HepG2 (cell line): ENCODE results near the gene CCDC183. TPM values are rescaled to one million over a fixed set of nuclear protein-coding genes. Genes with fewer than 3 reads are reported as not detected.
A peak's percentile ranks its signal among the peaks of the same experiment; 100 is the strongest.

Source experiments
- ATAC-seq: fragments of 200-7000 bp; cut with Tn5 transposase; 3 replicates; pipeline ENCODE4 v1.9.1; 2020; ENCODE audit warnings: mild to moderate bottlenecking, moderate library complexity
- BruUV-seq: library from RNA; stranded (reverse); fragments of 400-500 nt; replicated peaks from 2 replicates; lab custom pipeline; 2021; lab: Mats Ljungman, UMichigan
- CTCF ChIA-PET: fragments of 300-600 bp; formaldehyde crosslinking; extraction: SDS; loops from one replicate; lab custom pipeline; 2021; ENCODE audit warnings: low total read pairs, inconsistent platforms, low intra/inter-chr PET ratio; lab: Yijun Ruan, JAX
- POLR2A ChIA-PET: fragments of 350-600 bp; sonication (Branson Sonifier 250); formaldehyde crosslinking; loops from one replicate; lab custom pipeline; 2020; ENCODE audit warnings: antibody characterized with exemption, inconsistent platforms; lab: Yijun Ruan, JAX
- DNase-seq: peaks from one replicate; pipeline ENCODE4 v3.0.0-alpha.2; 2015; ENCODE audit warnings: low spot score
- FAIRE-seq: peaks from 3 replicates; lab custom pipeline; 2011; peaks lifted over from hg19 to GRCh38; lab: Jason Lieb, UNC
- H2AFZ ChIP-seq: one replicate; pipeline ENCODE4 v1.6.1; 2011; ENCODE audit warnings: low read length, inconsistent platforms
- H3K27ac ChIP-seq: fragments of 300-600 bp; 3 replicates; pipeline ENCODE4 v1.8.0; 2011; ENCODE audit warnings: mixed run types, mild to moderate bottlenecking, mixed read lengths, low read length, inconsistent platforms; ENCODE audit not compliant: insufficient read depth; ENCODE audit errors: extremely low read length
- H3K27me3 ChIP-seq, 2 experiments: fragments of 200-600 bp in 1 of 2; 2 replicates in 1 of 2; 3 replicates in 1 of 2; pipeline versions ENCODE4 v1.6.0 to v1.8.0; 2011; ENCODE audit warnings: low read length in 2 of 2, mild to moderate bottlenecking in 2 of 2, moderate library complexity in 2 of 2, inconsistent platforms in 1 of 2; ENCODE audit not compliant: insufficient read depth in 2 of 2, control insufficient read depth in 1 of 2
- H3K36me3 ChIP-seq, 2 experiments: fragments of 200-600 bp in 1 of 2; replicated peaks in 1 of 2; 2 replicates in 1 of 2; 3 replicates in 1 of 2; pipeline versions ENCODE4 v1.5.1 to v1.8.0; 2011; ENCODE audit warnings: low read length in 2 of 2, inconsistent platforms in 1 of 2; ENCODE audit not compliant: insufficient read depth in 2 of 2, control insufficient read depth in 1 of 2
- H3K4me1 ChIP-seq: 2 replicates; pipeline ENCODE4 v1.5.1; 2012; ENCODE audit warnings: low read length, inconsistent platforms; ENCODE audit not compliant: insufficient read depth
- H3K4me2 ChIP-seq: 2 replicates; pipeline ENCODE4 v1.6.0; 2011; ENCODE audit warnings: low read depth, low read length, inconsistent platforms
- H3K4me3 ChIP-seq, 3 experiments: fragments of 200-600 bp in 1 of 3; sonication (generic), shearing (Covaris generic) in 1 of 3; replicated peaks in 1 of 3; 2 replicates each; pipeline ENCODE4 v1.5.1; 2011 to 2016; ENCODE audit warnings: low read length in 3 of 3, inconsistent platforms in 2 of 3, low read depth in 2 of 3, mild to moderate bottlenecking in 2 of 3, control low read depth in 1 of 3, mixed read lengths in 1 of 3; ENCODE audit not compliant: insufficient read depth in 1 of 3
- H3K79me2 ChIP-seq: one replicate; pipeline ENCODE4 v1.6.1; 2011; ENCODE audit warnings: low read length, inconsistent platforms; ENCODE audit not compliant: insufficient read depth
- H3K9ac ChIP-seq: 2 replicates; pipeline ENCODE4 v1.6.0; 2011; ENCODE audit warnings: mild to moderate bottlenecking, low read depth, low read length, inconsistent platforms; ENCODE audit not compliant: insufficient read depth
- H3K9me3 ChIP-seq: 2 replicates; pipeline ENCODE4 v1.5.1; 2012; ENCODE audit warnings: mild to moderate bottlenecking, low read length
- H4K20me1 ChIP-seq: 2 replicates; pipeline ENCODE4 v1.6.0; 2011; ENCODE audit warnings: inconsistent platforms, mild to moderate bottlenecking, low read length, moderate library complexity; ENCODE audit not compliant: insufficient read depth
- AGO2 ChIP-seq: fragments of 200-400 bp; formaldehyde crosslinking; optimal IDR thresholded peaks from 2 replicates; pipeline ENCODE3; 2017; ENCODE audit warnings: mild to moderate bottlenecking, low read depth, low read length, moderate library complexity
- DDIT3 ChIP-seq: sonication (generic); formaldehyde crosslinking; IDR thresholded peaks from 2 replicates; pipeline ENCODE4 v1.4.0; 2020; ENCODE audit warnings: mild to moderate bottlenecking, missing genetic modification reagents
- GATAD1 ChIP-seq: IDR thresholded peaks from 2 replicates; pipeline ENCODE4 v1.6.1; 2016; ENCODE audit warnings: missing genetic modification reagents, missing compliant biosample characterization
- HIC2 ChIP-seq: sonication (generic); formaldehyde crosslinking; IDR thresholded peaks from 2 replicates; pipeline ENCODE4 v1.9.0; 2022; ENCODE audit warnings: low read depth, missing genetic modification reagents
- KAT2B ChIP-seq: fragments of 150-350 bp; IDR thresholded peaks from 2 replicates; pipeline ENCODE4 v1.6.1; 2014; ENCODE audit warnings: low read depth, low read length, borderline replicate concordance
- PRPF4 ChIP-seq: fragments of 200-400 bp; formaldehyde crosslinking; IDR thresholded peaks from 2 replicates; pipeline ENCODE4 v1.6.1; 2016; ENCODE audit warnings: low read length, low read depth; ENCODE audit not compliant: poor library complexity, severe bottlenecking
- RBM22 ChIP-seq: fragments of 200-400 bp; formaldehyde crosslinking; optimal IDR thresholded peaks from 2 replicates; pipeline ENCODE3; 2017; ENCODE audit warnings: mild to moderate bottlenecking, low read length, moderate library complexity
- ZBTB20 ChIP-seq: sonication (generic); formaldehyde crosslinking; IDR thresholded peaks from 2 replicates; pipeline ENCODE4 v1.8.1; 2023; ENCODE audit warnings: missing genetic modification reagents, low read depth, mild to moderate bottlenecking, borderline replicate concordance
- ZC3H13 ChIP-seq: sonication (generic); formaldehyde crosslinking; IDR thresholded peaks from 2 replicates; pipeline ENCODE4 v1.8.1; 2023; ENCODE audit warnings: mild to moderate bottlenecking, missing genetic modification reagents, moderate library complexity
- ZNF260 ChIP-seq: sonication (generic); formaldehyde crosslinking; IDR thresholded peaks from 2 replicates; pipeline ENCODE4 v1.4.0; 2020; ENCODE audit warnings: missing genetic modification reagents, low read depth, mild to moderate bottlenecking, borderline replicate concordance
- ZNF562 ChIP-seq: sonication (generic); formaldehyde crosslinking; IDR thresholded peaks from 2 replicates; pipeline ENCODE4 v1.8.0; 2022; ENCODE audit warnings: missing genetic modification reagents, borderline replicate concordance
- ZNF580 ChIP-seq: IDR thresholded peaks from 2 replicates; pipeline ENCODE4 v1.6.1; 2016; ENCODE audit warnings: low read depth, borderline replicate concordance
- WGBS: methylation state at CpG from one replicate; pipeline ENCODE4 v1.1.6; 2017; ENCODE audit warnings: low lambda C conversion rate; 5-methylcytosine and 5-hydroxymethylcytosine counted together
- in situ Hi-C: cut with HindIII; loops from 2 replicates; pipeline ENCODE4 v1.10.0; 2017; ENCODE audit warnings: low pct_unique_long_range_greater_than_20kb; ENCODE audit not compliant: extremely low pct_ligation_motif_present
- intact Hi-C: fragments of 100-400 bp; cut with micrococcal nuclease; formaldehyde crosslinking; loops from one replicate; pipeline ENCODE4 v1.10.0; 2022; ENCODE audit not compliant: unreplicated experiment
- polyA plus RNA-seq, 8 experiments: library from polyadenylated mRNA; depleted of rRNA in 3 of 8; stranded (reverse) in 7 of 8; unstranded in 1 of 8; fragments of >200 nt; fragmentation: Illumina TruSeq in 4 of 8; extraction: Trizol in 4 of 8; gene quantifications; 2 replicates each; pipeline versions ENCODE4 v1.2.1 to v1.2.3, GENCODE V29; 2011 to 2016; ENCODE audit warnings: low read depth in 4 of 8, missing spikeins in 1 of 8, mixed read lengths in 1 of 8; ENCODE audit not compliant: insufficient read depth in 1 of 8
- total RNA-seq, 5 experiments: library from RNA; depleted of rRNA; stranded (reverse); fragments of >200 nt; fragmentation: Illumina TruSeq; extraction: Trizol; gene quantifications; 2 replicates each; pipeline ENCODE4 v1.2.3, GENCODE V29; 2016; ENCODE audit warnings: low read depth in 1 of 5
- TF ChIP-seq, protein P1 (sequence below): sonication (generic); formaldehyde crosslinking; IDR thresholded peaks from 2 replicates; pipeline ENCODE4 v1.5.0; 2020; ENCODE audit warnings: mild to moderate bottlenecking, missing genetic modification reagents, moderate library complexity
- TF ChIP-seq, protein P2 (sequence below): sonication (generic); formaldehyde crosslinking; IDR thresholded peaks from 2 replicates; pipeline ENCODE4 v1.5.1; 2020; ENCODE audit warnings: mild to moderate bottlenecking, missing genetic modification reagents, moderate library complexity

CCDC183 gene
- total and polyA plus RNA-seq, 2 of the 13 experiments (the other 11 are each of a cell fraction or from before 2014, with no cell fraction given) = 5.0 to 66.4 TPM

- POLR2A ChIA-PET = no interaction called here
- intact Hi-C loops (no loop called here), in situ Hi-C loops (no loop called here)
- Histone ChIP-seq H3K9ac (no peak overlapping the region), H3K9me3 (no peaks in the 10 kb centered on the region), H3K27me3 (no peaks in the 10 kb centered on the region), H2AFZ (no peak overlapping the region), H3K4me3 (no peak overlapping the region), H3K4me1 (no peaks in the 10 kb centered on the region), H3K4me2 (no peak overlapping the region), H3K79me2 (no peaks in the 10 kb centered on the region), H4K20me1 (no peaks in the 10 kb centered on the region), H3K36me3 (peaks cover 44 to 72% of the 10 kb centered on the region in 2 experiments), H3K27ac (no peak overlapping the region)
- CTCF ChIA-PET = no interaction called here
- DNase-seq (no peak), FAIRE-seq (no peak), ATAC-seq (no peak)
- 95% methylated on average over 16 of the region's 41 CpGs for WGBS
- no TSS peak for BruUV-seq
- TF ChIP-seq HIC2 (CRISPR knock-in tag) (no peak), ZNF260 (CRISPR knock-in tag) (no peak), ZNF562 (CRISPR knock-in tag) (no peak), RBM22 (peak; percentile 48), KAT2B (no peak), PRPF4 (no peak), ZC3H13 (CRISPR knock-in tag) (peak; percentile 85; the same call in 1 of the 2 replicates), ZBTB20 (CRISPR knock-in tag) (no peak), DDIT3 (no peak), AGO2 (peak; percentile 91), GATAD1 (no peak), ZNF580 (no peak)
- TF ChIP-seq, protein P1, sequence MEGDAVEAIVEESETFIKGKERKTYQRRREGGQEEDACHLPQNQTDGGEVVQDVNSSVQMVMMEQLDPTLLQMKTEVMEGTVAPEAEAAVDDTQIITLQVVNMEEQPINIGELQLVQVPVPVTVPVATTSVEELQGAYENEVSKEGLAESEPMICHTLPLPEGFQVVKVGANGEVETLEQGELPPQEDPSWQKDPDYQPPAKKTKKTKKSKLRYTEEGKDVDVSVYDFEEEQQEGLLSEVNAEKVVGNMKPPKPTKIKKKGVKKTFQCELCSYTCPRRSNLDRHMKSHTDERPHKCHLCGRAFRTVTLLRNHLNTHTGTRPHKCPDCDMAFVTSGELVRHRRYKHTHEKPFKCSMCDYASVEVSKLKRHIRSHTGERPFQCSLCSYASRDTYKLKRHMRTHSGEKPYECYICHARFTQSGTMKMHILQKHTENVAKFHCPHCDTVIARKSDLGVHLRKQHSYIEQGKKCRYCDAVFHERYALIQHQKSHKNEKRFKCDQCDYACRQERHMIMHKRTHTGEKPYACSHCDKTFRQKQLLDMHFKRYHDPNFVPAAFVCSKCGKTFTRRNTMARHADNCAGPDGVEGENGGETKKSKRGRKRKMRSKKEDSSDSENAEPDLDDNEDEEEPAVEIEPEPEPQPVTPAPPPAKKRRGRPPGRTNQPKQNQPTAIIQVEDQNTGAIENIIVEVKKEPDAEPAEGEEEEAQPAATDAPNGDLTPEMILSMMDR (CRISPR knock-in tag) = no peak
- TF ChIP-seq, protein P2, sequence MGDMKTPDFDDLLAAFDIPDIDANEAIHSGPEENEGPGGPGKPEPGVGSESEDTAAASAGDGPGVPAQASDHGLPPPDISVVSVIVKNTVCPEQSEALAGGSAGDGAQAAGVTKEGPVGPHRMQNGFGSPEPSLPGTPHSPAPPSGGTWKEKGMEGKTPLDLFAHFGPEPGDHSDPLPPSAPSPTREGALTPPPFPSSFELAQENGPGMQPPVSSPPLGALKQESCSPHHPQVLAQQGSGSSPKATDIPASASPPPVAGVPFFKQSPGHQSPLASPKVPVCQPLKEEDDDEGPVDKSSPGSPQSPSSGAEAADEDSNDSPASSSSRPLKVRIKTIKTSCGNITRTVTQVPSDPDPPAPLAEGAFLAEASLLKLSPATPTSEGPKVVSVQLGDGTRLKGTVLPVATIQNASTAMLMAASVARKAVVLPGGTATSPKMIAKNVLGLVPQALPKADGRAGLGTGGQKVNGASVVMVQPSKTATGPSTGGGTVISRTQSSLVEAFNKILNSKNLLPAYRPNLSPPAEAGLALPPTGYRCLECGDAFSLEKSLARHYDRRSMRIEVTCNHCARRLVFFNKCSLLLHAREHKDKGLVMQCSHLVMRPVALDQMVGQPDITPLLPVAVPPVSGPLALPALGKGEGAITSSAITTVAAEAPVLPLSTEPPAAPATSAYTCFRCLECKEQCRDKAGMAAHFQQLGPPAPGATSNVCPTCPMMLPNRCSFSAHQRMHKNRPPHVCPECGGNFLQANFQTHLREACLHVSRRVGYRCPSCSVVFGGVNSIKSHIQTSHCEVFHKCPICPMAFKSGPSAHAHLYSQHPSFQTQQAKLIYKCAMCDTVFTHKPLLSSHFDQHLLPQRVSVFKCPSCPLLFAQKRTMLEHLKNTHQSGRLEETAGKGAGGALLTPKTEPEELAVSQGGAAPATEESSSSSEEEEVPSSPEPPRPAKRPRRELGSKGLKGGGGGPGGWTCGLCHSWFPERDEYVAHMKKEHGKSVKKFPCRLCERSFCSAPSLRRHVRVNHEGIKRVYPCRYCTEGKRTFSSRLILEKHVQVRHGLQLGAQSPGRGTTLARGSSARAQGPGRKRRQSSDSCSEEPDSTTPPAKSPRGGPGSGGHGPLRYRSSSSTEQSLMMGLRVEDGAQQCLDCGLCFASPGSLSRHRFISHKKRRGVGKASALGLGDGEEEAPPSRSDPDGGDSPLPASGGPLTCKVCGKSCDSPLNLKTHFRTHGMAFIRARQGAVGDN (CRISPR knock-in tag) = 0 out of 2 replicates have a peak, but pooled peaks have one; percentile 2
These were observed 34.1 kb downstream of the CCDC183 start for GRCh38 chr9:136829981-136830885.
